Activated naive CD8-positive, alpha-beta T cell treated with anti-CD3 and anti-CD28 coated beads for 36 hours (primary cell): Measurements from ENCODE around the gene MTFMT. TPM values are rescaled to one million over a fixed set of nuclear protein-coding genes. Genes with fewer than 3 reads are reported as not detected.
"Not testable (repeated sequence)": the region's sequence is repeated elsewhere in the genome, so short reads cannot be mapped to it uniquely, and the experiment has no call there.

ENCODE experiments used
- DNase-seq: peaks from one replicate; pipeline ENCODE4 v3.0.0; 2021
- H3K27ac Mint-ChIP-seq: one replicate; pipeline ENCODE4 v1.8.0; 2022; ENCODE audit warnings: mild to moderate bottlenecking, moderate library complexity, mixed read lengths
- H3K27me3 Mint-ChIP-seq: one replicate; pipeline ENCODE4 v1.8.0; 2022; ENCODE audit warnings: mild to moderate bottlenecking, mixed read lengths
- H3K36me3 Mint-ChIP-seq: one replicate; pipeline ENCODE4 v1.8.0; 2021; ENCODE audit warnings: mild to moderate bottlenecking, mixed read lengths
- H3K4me1 Mint-ChIP-seq: one replicate; pipeline ENCODE4 v1.8.0; 2021; ENCODE audit warnings: mixed read lengths
- H3K4me3 Mint-ChIP-seq: one replicate; pipeline ENCODE4 v1.8.0; 2022; ENCODE audit warnings: mild to moderate bottlenecking, moderate library complexity, mixed read lengths
- H3K9me3 Mint-ChIP-seq: one replicate; pipeline ENCODE4 v1.8.0; 2022; ENCODE audit warnings: mixed read lengths
- total RNA-seq, 2 experiments: library from RNA; stranded (reverse); gene quantifications; one replicate each; pipeline ENCODE4 v1.2.3, GENCODE V29; 2021

Gene MTFMT
- total RNA-seq, 2 experiments from 2014 or later = 26.8 to 28.3 TPM

DNA sequence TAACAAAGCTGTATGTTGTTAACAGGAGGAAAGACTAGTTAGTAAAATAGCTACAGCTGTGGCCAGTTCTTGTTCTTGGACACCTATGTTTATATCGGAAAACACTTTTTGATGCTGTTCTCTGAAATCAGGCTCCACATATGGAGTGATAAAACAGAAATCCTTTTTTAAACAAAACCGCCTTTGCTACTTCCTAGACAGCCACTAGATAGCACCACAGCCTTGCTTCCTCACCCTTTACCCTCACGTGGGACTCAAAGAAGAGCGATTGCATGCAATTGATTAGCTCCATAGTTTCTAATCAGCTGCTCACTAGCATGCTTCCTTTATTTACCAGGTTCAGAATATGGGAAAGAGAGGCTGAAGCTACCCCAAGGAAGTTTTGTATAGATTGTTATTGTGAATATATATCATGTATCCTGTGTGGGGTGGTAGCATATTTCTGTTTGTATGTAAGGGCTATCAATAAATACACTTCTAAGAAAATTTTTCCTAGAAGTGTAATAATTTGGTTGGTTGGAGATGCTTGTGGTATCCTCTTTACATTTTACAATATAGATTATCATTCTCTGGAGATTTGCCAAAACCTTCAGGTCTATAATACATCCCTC is 4.3 kb upstream of the MTFMT start:
- Mint-ChIP-seq H3K27ac (no peak overlapping the region), H3K4me3 (no peak overlapping the region), H3K9me3 (no peaks in the 10 kb centered on the region), H3K27me3 (peaks cover 14% of the 10 kb centered on the region), H3K36me3 (no peaks in the 10 kb centered on the region), H3K4me1 (peaks cover 10% of the 10 kb centered on the region)
- DNase-seq = no peak

DNA sequence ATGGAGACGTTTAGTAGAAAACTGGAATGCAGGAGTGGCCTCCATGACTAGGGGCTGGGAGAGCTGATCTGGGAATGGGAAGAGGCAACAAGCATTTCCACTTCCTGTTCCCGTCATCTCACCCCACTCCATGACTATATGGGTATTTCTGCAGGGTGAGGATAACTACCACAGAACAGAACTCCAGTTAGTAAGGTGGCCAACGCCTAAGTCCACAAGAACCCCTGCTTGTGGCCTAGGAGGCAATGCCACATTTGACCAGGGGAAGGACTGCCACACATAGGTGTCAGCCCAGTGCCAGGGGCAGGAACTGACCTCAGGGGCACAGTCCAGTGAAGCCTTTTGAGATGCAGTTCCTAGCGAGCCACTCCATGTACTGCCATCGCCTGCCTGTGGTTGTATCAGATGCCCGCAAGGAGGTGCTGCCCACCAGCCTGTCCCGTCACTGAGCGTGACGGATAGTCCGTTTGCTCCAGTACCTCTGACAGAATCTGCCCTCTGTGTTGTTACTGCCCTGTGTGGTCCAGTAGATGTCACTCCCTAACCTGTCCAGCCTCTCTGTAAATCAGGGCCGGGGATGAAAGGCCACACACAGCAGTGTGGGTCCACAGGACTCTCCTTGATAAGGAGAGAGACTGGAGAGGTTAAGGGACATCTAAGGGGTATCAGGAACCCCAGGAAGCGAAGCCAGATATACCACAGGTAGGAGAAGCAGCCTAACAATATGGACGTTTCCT is 3.5 kb upstream of the MTFMT start:
- Mint-ChIP-seq H3K4me1 (peaks cover 16% of the 10 kb centered on the region), H3K27me3 (peaks cover 14% of the 10 kb centered on the region), H3K9me3 (no peaks in the 10 kb centered on the region), H3K4me3 (no peak overlapping the region), H3K36me3 (no peaks in the 10 kb centered on the region), H3K27ac (no peak overlapping the region)
- DNase-seq = peak; percentile 58

- H3K4me3 Mint-ChIP-seq = peak overlapping the region; percentile 56
- H3K27me3 Mint-ChIP-seq = peaks cover 14% of the 10 kb centered on the region
- H3K36me3 Mint-ChIP-seq = peaks cover 7% of the 10 kb centered on the region
- DNase-seq = no peak
- no peak overlapping the region for H3K27ac Mint-ChIP-seq
- H3K4me1 Mint-ChIP-seq = peaks cover 28% of the 10 kb centered on the region
- H3K9me3 Mint-ChIP-seq = no peaks in the 10 kb centered on the region
These were observed 333 bp upstream of the MTFMT start for GRCh38 chr15:65029736-65030208.

GRCh38 chr15:65028338-65028737 is 1.1 kb downstream of the MTFMT start:
- Mint-ChIP-seq H3K9me3 (no peaks in the 10 kb centered on the region), H3K27ac (peak overlapping the region; percentile 54), H3K27me3 (peaks cover 14% of the 10 kb centered on the region), H3K4me3 (peak overlapping the region; percentile 91), H3K4me1 (peaks cover 30% of the 10 kb centered on the region), H3K36me3 (peaks cover 15% of the 10 kb centered on the region)
- peak; percentile 18 for DNase-seq

- no peak for DNase-seq
- Mint-ChIP-seq H3K9me3 (no peaks in the 10 kb centered on the region), H3K27ac (no peak overlapping the region), H3K4me3 (peak overlapping the region; percentile 91), H3K4me1 (peaks cover 29% of the 10 kb centered on the region), H3K36me3 (peaks cover 16% of the 10 kb centered on the region), H3K27me3 (peaks cover 14% of the 10 kb centered on the region)
These were observed 1.8 kb downstream of the MTFMT start for GRCh38 chr15:65027593-65027992.

GRCh38 chr15:65026756-65027155 is 2.7 kb downstream of the MTFMT start:
- H3K36me3 Mint-ChIP-seq = peaks cover 16% of the 10 kb centered on the region
- H3K27ac Mint-ChIP-seq = no peak overlapping the region
- H3K27me3 Mint-ChIP-seq = peaks cover 8% of the 10 kb centered on the region
- no peaks in the 10 kb centered on the region for H3K9me3 Mint-ChIP-seq
- no peak overlapping the region for H3K4me3 Mint-ChIP-seq
- no peak for DNase-seq
- peaks cover 29% of the 10 kb centered on the region for H3K4me1 Mint-ChIP-seq

- Mint-ChIP-seq H3K36me3 (peaks cover 29% of the 10 kb centered on the region), H3K27ac (no peak overlapping the region), H3K9me3 (no peaks in the 10 kb centered on the region)
These were observed 8.0 kb downstream of the MTFMT start for GRCh38 chr15:65021488-65021887.

DNA sequence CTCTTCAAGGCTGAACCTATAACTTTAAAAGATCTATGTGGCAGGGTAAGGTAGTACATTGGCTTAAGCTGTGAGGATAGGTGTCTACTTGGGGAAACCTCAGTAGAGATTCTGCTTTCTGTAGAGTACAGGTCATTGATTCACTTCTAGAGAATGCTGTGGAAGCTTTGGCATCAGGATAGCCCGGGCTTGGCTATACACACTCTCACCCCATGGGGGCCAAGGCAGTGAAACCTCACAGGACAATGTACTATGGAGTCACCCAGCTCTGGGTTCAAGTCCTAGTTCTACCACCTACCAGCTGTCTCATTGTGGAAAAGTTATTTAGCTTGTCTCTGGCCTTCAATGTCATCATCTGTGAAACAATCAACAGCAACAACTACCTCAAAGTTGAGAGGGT is 9.0 kb downstream of the MTFMT start:
- Mint-ChIP-seq H3K4me1 (peaks cover 7% of the 10 kb centered on the region), H3K4me3 (no peak overlapping the region), H3K9me3 (no peaks in the 10 kb centered on the region), H3K36me3 (peaks cover 30% of the 10 kb centered on the region), H3K27me3 (no peaks in the 10 kb centered on the region), H3K27ac (no peak overlapping the region)
- no peak for DNase-seq

More at GRCh38 chr15:65021488-65021887, 8.0 kb downstream of the MTFMT start:
- Mint-ChIP-seq H3K4me3 (no peak overlapping the region), H3K4me1 (peaks cover 12% of the 10 kb centered on the region), H3K27me3 (no peaks in the 10 kb centered on the region)
- DNase-seq = no peak

- not testable (repeated sequence) for H3K4me3 Mint-ChIP-seq, H3K4me1 Mint-ChIP-seq, H3K27ac Mint-ChIP-seq, H3K27me3 Mint-ChIP-seq, H3K9me3 Mint-ChIP-seq, DNase-seq
- peaks cover 47% of the 10 kb centered on the region for H3K36me3 Mint-ChIP-seq
These were observed 18.2 kb downstream of the MTFMT start for GRCh38 chr15:65011198-65011597.

GRCh38 chr15:65008983-65009382 is 20.5 kb downstream of the MTFMT start:
- H3K9me3 Mint-ChIP-seq = peaks cover 5% of the 10 kb centered on the region

DNA sequence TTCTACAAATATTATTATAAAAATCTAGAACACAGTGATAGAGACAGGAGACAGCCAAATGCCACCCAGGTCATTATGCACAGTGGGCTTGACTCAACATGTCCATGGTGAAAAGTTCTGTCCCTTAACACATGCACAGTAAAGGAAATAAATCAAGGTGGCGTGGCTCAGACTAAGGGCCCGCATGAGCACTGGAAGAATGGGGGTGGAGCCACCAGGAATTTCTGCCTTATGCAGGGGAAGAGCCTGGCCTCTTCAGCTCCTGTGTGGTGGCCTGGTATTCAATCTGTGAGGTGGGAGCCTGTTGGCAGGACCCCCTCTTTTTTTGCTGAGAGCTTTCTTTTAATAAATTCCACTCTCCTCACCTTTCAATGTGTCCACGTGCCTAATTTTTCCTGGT is 22.6 kb downstream of the MTFMT start:
- no peaks in the 10 kb centered on the region for H3K27me3 Mint-ChIP-seq
- no peak overlapping the region for H3K4me3 Mint-ChIP-seq
- H3K4me1 Mint-ChIP-seq = no peaks in the 10 kb centered on the region
- H3K27ac Mint-ChIP-seq = no peak overlapping the region
- no peak for DNase-seq
- peaks cover 18% of the 10 kb centered on the region for H3K36me3 Mint-ChIP-seq
- no peaks in the 10 kb centered on the region for H3K9me3 Mint-ChIP-seq

More at GRCh38 chr15:65008983-65009382, 20.5 kb downstream of the MTFMT start:
- Mint-ChIP-seq H3K27ac (no peak overlapping the region), H3K36me3 (peaks cover 31% of the 10 kb centered on the region), H3K27me3 (no peaks in the 10 kb centered on the region), H3K4me3 (no peak overlapping the region), H3K4me1 (no peaks in the 10 kb centered on the region)
- DNase-seq = no peak

- Mint-ChIP-seq H3K27ac (no peak overlapping the region), H3K4me1 (no peaks in the 10 kb centered on the region), H3K4me3 (no peak overlapping the region), H3K36me3 (peaks cover 7% of the 10 kb centered on the region), H3K9me3 (no peaks in the 10 kb centered on the region), H3K27me3 (no peaks in the 10 kb centered on the region)
- no peak for DNase-seq
These were observed 24.4 kb downstream of the MTFMT start for GRCh38 chr15:65004993-65005392.

GRCh38 chr15:64997745-64998375 is 31.6 kb downstream of the MTFMT start:
- no peak overlapping the region for H3K27ac Mint-ChIP-seq
- peaks cover 4% of the 10 kb centered on the region for H3K4me1 Mint-ChIP-seq
- no peaks in the 10 kb centered on the region for H3K27me3 Mint-ChIP-seq
- H3K9me3 Mint-ChIP-seq = no peaks in the 10 kb centered on the region
- no peak overlapping the region for H3K4me3 Mint-ChIP-seq
- DNase-seq = no peak
- H3K36me3 Mint-ChIP-seq = peaks cover 3% of the 10 kb centered on the region

- Mint-ChIP-seq H3K4me1 (peaks cover 5% of the 10 kb centered on the region), H3K9me3 (no peaks in the 10 kb centered on the region), H3K27me3 (no peaks in the 10 kb centered on the region), H3K36me3 (no peaks in the 10 kb centered on the region), H3K27ac (no peak overlapping the region), H3K4me3 (no peak overlapping the region)
- no peak for DNase-seq
These were observed 32.4 kb downstream of the MTFMT start for GRCh38 chr15:64997066-64997465.

DNA sequence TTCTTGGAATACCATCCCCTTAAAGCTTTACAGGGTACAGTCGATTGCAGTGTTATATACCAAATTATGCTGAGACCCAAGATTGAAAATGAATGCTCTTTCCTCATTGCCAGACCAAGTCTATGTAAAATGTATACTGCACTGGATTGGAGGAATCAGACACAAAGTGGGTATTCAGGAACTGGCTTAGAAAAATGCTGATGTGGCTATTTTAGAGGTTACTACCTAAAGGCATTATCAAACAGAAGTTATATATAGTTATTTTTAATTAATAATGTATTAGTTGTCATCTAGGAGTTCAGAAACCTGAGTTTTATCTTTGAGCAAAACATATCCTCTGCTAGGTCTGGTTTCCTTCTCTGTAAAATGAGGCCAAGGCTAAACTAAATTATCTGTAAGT is 36.1 kb downstream of the MTFMT start:
- no peak for DNase-seq
- Mint-ChIP-seq H3K9me3 (no peaks in the 10 kb centered on the region), H3K4me3 (no peak overlapping the region), H3K36me3 (peaks cover 7% of the 10 kb centered on the region), H3K27ac (no peak overlapping the region), H3K4me1 (peaks cover 18% of the 10 kb centered on the region), H3K27me3 (no peaks in the 10 kb centered on the region)
